Epithelial cell of esophagus (primary cell): ENCODE measurements around the gene EIF4EBP3.

Experiments
- DNase-seq: peaks from one replicate; pipeline ENCODE4 v3.0.0; 2010; ENCODE audit warnings: low read depth
- H3K4me3 ChIP-seq: 2 replicates; pipeline ENCODE4 v1.5.1; 2011; ENCODE audit warnings: mild to moderate bottlenecking, low read length, control low read depth
- CTCF ChIP-seq: IDR thresholded peaks from 2 replicates; pipeline ENCODE4 v1.5.1; 2011; ENCODE audit warnings: low read depth, mild to moderate bottlenecking, low read length, control low read depth, inconsistent platforms; ENCODE audit not compliant: insufficient read depth; ENCODE audit errors: missing control alignments

Gene EIF4EBP3

GRCh38 chr5:140540227-140540626 lies 7.2 kb upstream of the EIF4EBP3 start:
- no peak for DNase-seq
- H3K4me3 ChIP-seq, result no peak overlapping the region
- no peak for TF ChIP-seq CTCF

- no peak overlapping the region for H3K4me3 ChIP-seq
- DNase-seq, result no peak
- no peak for TF ChIP-seq CTCF
These were observed 4.5 kb upstream of the EIF4EBP3 start for GRCh38 chr5:140542972-140543371.

- no peak for TF ChIP-seq CTCF
- H3K4me3 ChIP-seq, result no peak overlapping the region
- DNase-seq, result no peak
These were observed 2.5 kb upstream of the EIF4EBP3 start for GRCh38 chr5:140544986-140545385.

- no peak overlapping the region for H3K4me3 ChIP-seq
- no peak for DNase-seq
- TF ChIP-seq CTCF, result no peak
These were observed 1.9 kb upstream of the EIF4EBP3 start for GRCh38 chr5:140545606-140546005.

GRCh38 chr5:140546851-140547507 lies 483 bp upstream of the EIF4EBP3 start:
- H3K4me3 ChIP-seq, result no peak overlapping the region
- TF ChIP-seq CTCF, result no peak

GRCh38 chr5:140548300-140548688 lies 832 bp downstream of the EIF4EBP3 start:
- H3K4me3 ChIP-seq, result peak overlapping the region; percentile 58
- no peak for TF ChIP-seq CTCF
- DNase-seq, result no peak

More at GRCh38 chr5:140546851-140547507, 483 bp upstream of the EIF4EBP3 start:
- no peak for DNase-seq

- H3K4me3 ChIP-seq, result no peak overlapping the region
- DNase-seq, result no peak
- TF ChIP-seq CTCF, result no peak
These were observed 1.3 kb downstream of the EIF4EBP3 start for GRCh38 chr5:140548791-140549190.
